ENCODE results near the gene ITPR1.

GRCh38 chr3:4816306-4816705 lies 323.2 kb downstream of the ITPR1 start:
- no peak for TF ChIP-seq POLR2AphosphoS5 (IDR thresholded peaks at IDR 0.05; ENCODE audit: low read depth, low read length)
- TF ChIP-seq FOXP2 (optimal IDR thresholded peaks at IDR 0.05; ENCODE audit: borderline replicate concordance, extremely low read depth, extremely low read length, insufficient read depth), result no peak

Data from PFSK-1 (cell line).